Prostate gland (tissue), 2 donors: Measurements from ENCODE around the gene ZBTB40.

Experiments used
- CTCF ChIP-seq, 4 experiments: fragments of 200-600 bp in 2 of 4; fragments of 450-650 bp in 2 of 4; sonication (generic) in 2 of 4; IDR thresholded peaks; 1 replicate in 3 of 4; 2 replicates in 1 of 4; pipeline ENCODE4 v1.5.1; 2016 to 2019; ENCODE audit warnings: antibody characterized with exemption in 4 of 4, mild to moderate bottlenecking in 2 of 4, moderate library complexity in 2 of 4
- POLR2A ChIP-seq: fragments of 450-650 bp; IDR thresholded peaks from one replicate; pipeline ENCODE4 v1.6.1; 2016; ENCODE audit warnings: antibody characterized with exemption, mild to moderate bottlenecking
- POLR2AphosphoS5 ChIP-seq: sonication (generic); formaldehyde crosslinking; IDR thresholded peaks from one replicate; pipeline ENCODE4 v1.6.1; 2017; ENCODE audit warnings: antibody characterized with exemption

DNA sequence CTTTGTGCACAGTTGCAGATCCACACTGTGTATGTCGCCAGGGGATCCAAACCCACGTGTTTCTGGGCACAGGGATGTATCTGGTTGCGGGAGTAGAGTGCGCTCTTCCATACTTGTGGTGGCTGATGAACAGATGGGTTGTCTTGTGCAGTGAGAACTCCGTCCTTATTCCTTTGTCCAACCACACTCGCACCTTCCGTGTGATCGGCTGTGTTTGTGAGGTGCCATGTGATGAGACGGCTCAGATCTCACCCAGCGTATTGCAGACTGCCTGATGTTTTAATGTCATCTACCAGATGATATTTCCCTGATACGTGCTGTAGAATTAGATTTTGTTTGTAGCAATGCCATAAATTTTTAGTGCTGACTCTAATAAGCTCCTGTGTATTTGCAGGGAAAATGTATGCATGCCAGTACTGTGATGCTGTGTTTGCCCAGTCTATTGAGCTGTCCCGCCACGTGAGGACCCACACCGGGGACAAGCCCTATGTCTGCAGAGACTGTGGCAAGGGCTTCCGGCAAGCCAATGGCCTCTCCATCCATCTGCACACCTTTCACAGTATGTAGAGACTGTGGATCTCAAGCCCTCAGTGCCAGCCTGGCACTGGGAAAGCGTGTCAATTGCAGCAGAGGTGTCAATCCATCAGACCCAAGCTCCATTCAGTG lies 65.4 kb downstream of the ZBTB40 start:
- TF ChIP-seq POLR2A (no peak), CTCF (IDR thresholded peaks at IDR 0.05) (no peak), POLR2AphosphoS5 (no peak)
